ENCODE results near the gene RTN4RL1. TPM values are rescaled to one million over a fixed set of nuclear protein-coding genes. Genes with fewer than 3 reads are reported as not detected.

RTN4RL1 gene
- total RNA-seq, 1 experiment from 2014 or later = 7.0 TPM

GRCh38 chr17:1943436-1943831 is 81.7 kb downstream of the RTN4RL1 start:
- no peaks in the 10 kb centered on the region for H3K27me3 ChIP-seq (ENCODE audit: control insufficient read depth, insufficient read depth, low read length)
- peak; percentile 41 for DNase-seq
- H3K4me3 ChIP-seq (ENCODE audit: insufficient read depth, low read depth, low read length) = no peak overlapping the region
- H3K36me3 ChIP-seq (replicated peaks; ENCODE audit: control insufficient read depth, insufficient read depth, low read length) = no peaks in the 10 kb centered on the region

- Histone ChIP-seq H3K36me3 (replicated peaks; ENCODE audit: control insufficient read depth, insufficient read depth, low read length) (no peaks in the 10 kb centered on the region), H3K4me3 (ENCODE audit: insufficient read depth, low read depth, low read length) (no peak overlapping the region), H3K27me3 (ENCODE audit: control insufficient read depth, insufficient read depth, low read length) (no peaks in the 10 kb centered on the region)
- peak; percentile 58 for DNase-seq
These were observed 82.3 kb downstream of the RTN4RL1 start for GRCh38 chr17:1942666-1943435.

GRCh38 chr17:1942066-1942365 is 83.1 kb downstream of the RTN4RL1 start:
- Histone ChIP-seq H3K4me3 (ENCODE audit: insufficient read depth, low read depth, low read length) (no peak overlapping the region), H3K36me3 (replicated peaks; ENCODE audit: control insufficient read depth, insufficient read depth, low read length) (no peaks in the 10 kb centered on the region), H3K27me3 (ENCODE audit: control insufficient read depth, insufficient read depth, low read length) (no peaks in the 10 kb centered on the region)
- peak; percentile 61 for DNase-seq

- H3K27me3 ChIP-seq (ENCODE audit: control insufficient read depth, insufficient read depth, low read length) = no peaks in the 10 kb centered on the region
- no peak overlapping the region for H3K4me3 ChIP-seq (ENCODE audit: insufficient read depth, low read depth, low read length)
- H3K36me3 ChIP-seq (replicated peaks; ENCODE audit: control insufficient read depth, insufficient read depth, low read length) = no peaks in the 10 kb centered on the region
- DNase-seq = peak; percentile 67
These were observed 83.7 kb downstream of the RTN4RL1 start for GRCh38 chr17:1941272-1942065.

GRCh38 chr17:1940810-1941185 is 84.3 kb downstream of the RTN4RL1 start:
- H3K27me3 ChIP-seq (ENCODE audit: control insufficient read depth, insufficient read depth, low read length) = no peaks in the 10 kb centered on the region
- no peak overlapping the region for H3K4me3 ChIP-seq (ENCODE audit: insufficient read depth, low read depth, low read length)
- DNase-seq = no peak
- no peaks in the 10 kb centered on the region for H3K36me3 ChIP-seq (replicated peaks; ENCODE audit: control insufficient read depth, insufficient read depth, low read length)

GRCh38 chr17:1939981-1940809 is 84.9 kb downstream of the RTN4RL1 start:
- Histone ChIP-seq H3K27me3 (ENCODE audit: control insufficient read depth, insufficient read depth, low read length) (no peaks in the 10 kb centered on the region), H3K4me3 (ENCODE audit: insufficient read depth, low read depth, low read length) (no peak overlapping the region), H3K36me3 (replicated peaks; ENCODE audit: control insufficient read depth, insufficient read depth, low read length) (no peaks in the 10 kb centered on the region)
- DNase-seq = peak; percentile 61

GRCh38 chr17:1937461-1937860 is 87.7 kb downstream of the RTN4RL1 start:
- Histone ChIP-seq H3K36me3 (replicated peaks; ENCODE audit: control insufficient read depth, insufficient read depth, low read length) (no peaks in the 10 kb centered on the region), H3K4me3 (ENCODE audit: insufficient read depth, low read depth, low read length) (no peak overlapping the region), H3K27me3 (ENCODE audit: control insufficient read depth, insufficient read depth, low read length) (no peaks in the 10 kb centered on the region)
- peak; percentile 56 for DNase-seq

GRCh38 chr17:1936766-1937165 is 88.4 kb downstream of the RTN4RL1 start:
- Histone ChIP-seq H3K4me3 (ENCODE audit: insufficient read depth, low read depth, low read length) (no peak overlapping the region), H3K27me3 (ENCODE audit: control insufficient read depth, insufficient read depth, low read length) (no peaks in the 10 kb centered on the region), H3K36me3 (replicated peaks; ENCODE audit: control insufficient read depth, insufficient read depth, low read length) (no peaks in the 10 kb centered on the region)
- peak; percentile 62 for DNase-seq

GRCh38 chr17:1934901-1935300 is 90.2 kb downstream of the RTN4RL1 start:
- Histone ChIP-seq H3K4me3 (ENCODE audit: insufficient read depth, low read depth, low read length) (no peak overlapping the region), H3K36me3 (replicated peaks; ENCODE audit: control insufficient read depth, insufficient read depth, low read length) (no peaks in the 10 kb centered on the region), H3K27me3 (ENCODE audit: control insufficient read depth, insufficient read depth, low read length) (no peaks in the 10 kb centered on the region)
- DNase-seq = peak; percentile 55

- DNase-seq = peak; percentile 67
- Histone ChIP-seq H3K36me3 (replicated peaks; ENCODE audit: control insufficient read depth, insufficient read depth, low read length) (no peaks in the 10 kb centered on the region), H3K27me3 (ENCODE audit: control insufficient read depth, insufficient read depth, low read length) (no peaks in the 10 kb centered on the region), H3K4me3 (ENCODE audit: insufficient read depth, low read depth, low read length) (no peak overlapping the region)
These were observed 91.0 kb downstream of the RTN4RL1 start for GRCh38 chr17:1933875-1934715.

- Histone ChIP-seq H3K36me3 (replicated peaks; ENCODE audit: control insufficient read depth, insufficient read depth, low read length) (no peaks in the 10 kb centered on the region), H3K4me3 (ENCODE audit: insufficient read depth, low read depth, low read length) (no peak overlapping the region), H3K27me3 (ENCODE audit: control insufficient read depth, insufficient read depth, low read length) (no peaks in the 10 kb centered on the region)
- peak; percentile 95 for DNase-seq
These were observed 93.1 kb downstream of the RTN4RL1 start for GRCh38 chr17:1931844-1932579.

GRCh38 chr17:1930337-1930645 is 94.8 kb downstream of the RTN4RL1 start:
- H3K36me3 ChIP-seq (replicated peaks; ENCODE audit: control insufficient read depth, insufficient read depth, low read length) = no peaks in the 10 kb centered on the region
- no peaks in the 10 kb centered on the region for H3K27me3 ChIP-seq (ENCODE audit: control insufficient read depth, insufficient read depth, low read length)
- H3K4me3 ChIP-seq (ENCODE audit: insufficient read depth, low read depth, low read length) = no peak overlapping the region
- no peak for DNase-seq

GRCh38 chr17:1928976-1929375 is 96.2 kb downstream of the RTN4RL1 start:
- H3K27me3 ChIP-seq (ENCODE audit: control insufficient read depth, insufficient read depth, low read length) = no peaks in the 10 kb centered on the region
- H3K36me3 ChIP-seq (replicated peaks; ENCODE audit: control insufficient read depth, insufficient read depth, low read length) = no peaks in the 10 kb centered on the region
- H3K4me3 ChIP-seq (ENCODE audit: insufficient read depth, low read depth, low read length) = no peak overlapping the region
- no peak for DNase-seq

GRCh38 chr17:1920948-1921351 is 104.2 kb downstream of the RTN4RL1 start:
- no peak overlapping the region for H3K4me3 ChIP-seq (ENCODE audit: insufficient read depth, low read depth, low read length)
- no peak for DNase-seq
- no peaks in the 10 kb centered on the region for H3K27me3 ChIP-seq (ENCODE audit: control insufficient read depth, insufficient read depth, low read length)
- H3K36me3 ChIP-seq (replicated peaks; ENCODE audit: control insufficient read depth, insufficient read depth, low read length) = no peaks in the 10 kb centered on the region
